HepG2 (cell line): ENCODE measurements around the gene EIF5. TPM values are rescaled to one million over a fixed set of nuclear protein-coding genes. Genes with fewer than 3 reads are reported as not detected.
A peak's percentile ranks its signal among the peaks of the same experiment; 100 is the strongest.

ENCODE experiments used
- ATAC-seq: fragments of 200-7000 bp; cut with Tn5 transposase; 3 replicates; pipeline ENCODE4 v1.9.1; 2020; ENCODE audit warnings: mild to moderate bottlenecking, moderate library complexity
- BruUV-seq: library from RNA; stranded (reverse); fragments of 400-500 nt; replicated peaks from 2 replicates; lab custom pipeline; 2021; lab: Mats Ljungman, UMichigan
- CTCF ChIA-PET: fragments of 300-600 bp; formaldehyde crosslinking; extraction: SDS; loops from one replicate; lab custom pipeline; 2021; ENCODE audit warnings: low total read pairs, inconsistent platforms, low intra/inter-chr PET ratio; lab: Yijun Ruan, JAX
- POLR2A ChIA-PET: fragments of 350-600 bp; sonication (Branson Sonifier 250); formaldehyde crosslinking; loops from one replicate; lab custom pipeline; 2020; ENCODE audit warnings: antibody characterized with exemption, inconsistent platforms; lab: Yijun Ruan, JAX
- DNase-seq: peaks from one replicate; pipeline ENCODE4 v3.0.0-alpha.2; 2015; ENCODE audit warnings: low spot score
- FAIRE-seq: peaks from 3 replicates; lab custom pipeline; 2011; peaks lifted over from hg19 to GRCh38; lab: Jason Lieb, UNC
- H2AFZ ChIP-seq: one replicate; pipeline ENCODE4 v1.6.1; 2011; ENCODE audit warnings: low read length, inconsistent platforms
- H3K27ac ChIP-seq: fragments of 300-600 bp; 3 replicates; pipeline ENCODE4 v1.8.0; 2011; ENCODE audit warnings: mixed run types, mild to moderate bottlenecking, mixed read lengths, low read length, inconsistent platforms; ENCODE audit not compliant: insufficient read depth; ENCODE audit errors: extremely low read length
- H3K27me3 ChIP-seq, 2 experiments: fragments of 200-600 bp in 1 of 2; 2 replicates in 1 of 2; 3 replicates in 1 of 2; pipeline versions ENCODE4 v1.6.0 to v1.8.0; 2011; ENCODE audit warnings: low read length in 2 of 2, mild to moderate bottlenecking in 2 of 2, moderate library complexity in 2 of 2, inconsistent platforms in 1 of 2; ENCODE audit not compliant: insufficient read depth in 2 of 2, control insufficient read depth in 1 of 2
- H3K36me3 ChIP-seq, 2 experiments: fragments of 200-600 bp in 1 of 2; replicated peaks in 1 of 2; 2 replicates in 1 of 2; 3 replicates in 1 of 2; pipeline versions ENCODE4 v1.5.1 to v1.8.0; 2011; ENCODE audit warnings: low read length in 2 of 2, inconsistent platforms in 1 of 2; ENCODE audit not compliant: insufficient read depth in 2 of 2, control insufficient read depth in 1 of 2
- H3K4me1 ChIP-seq: 2 replicates; pipeline ENCODE4 v1.5.1; 2012; ENCODE audit warnings: low read length, inconsistent platforms; ENCODE audit not compliant: insufficient read depth
- H3K4me2 ChIP-seq: 2 replicates; pipeline ENCODE4 v1.6.0; 2011; ENCODE audit warnings: low read depth, low read length, inconsistent platforms
- H3K4me3 ChIP-seq, 3 experiments: fragments of 200-600 bp in 1 of 3; sonication (generic), shearing (Covaris generic) in 1 of 3; replicated peaks in 1 of 3; 2 replicates each; pipeline ENCODE4 v1.5.1; 2011 to 2016; ENCODE audit warnings: low read length in 3 of 3, inconsistent platforms in 2 of 3, low read depth in 2 of 3, mild to moderate bottlenecking in 2 of 3, control low read depth in 1 of 3, mixed read lengths in 1 of 3; ENCODE audit not compliant: insufficient read depth in 1 of 3
- H3K79me2 ChIP-seq: one replicate; pipeline ENCODE4 v1.6.1; 2011; ENCODE audit warnings: low read length, inconsistent platforms; ENCODE audit not compliant: insufficient read depth
- H3K9ac ChIP-seq: 2 replicates; pipeline ENCODE4 v1.6.0; 2011; ENCODE audit warnings: mild to moderate bottlenecking, low read depth, low read length, inconsistent platforms; ENCODE audit not compliant: insufficient read depth
- H3K9me3 ChIP-seq: 2 replicates; pipeline ENCODE4 v1.5.1; 2012; ENCODE audit warnings: mild to moderate bottlenecking, low read length
- H4K20me1 ChIP-seq: 2 replicates; pipeline ENCODE4 v1.6.0; 2011; ENCODE audit warnings: inconsistent platforms, mild to moderate bottlenecking, low read length, moderate library complexity; ENCODE audit not compliant: insufficient read depth
- ATF4 ChIP-seq, 2 experiments: fragments of 450-650 bp in 1 of 2; sonication (generic) in 1 of 2; formaldehyde crosslinking; IDR thresholded peaks; 2 replicates each; pipeline versions ENCODE4 v1.5.0 to v1.8.0; 2020 to 2022; ENCODE audit warnings: mild to moderate bottlenecking in 1 of 2, missing genetic modification reagents in 1 of 2
- ATF7 ChIP-seq, 2 experiments: fragments of 450-650 bp in 1 of 2; sonication (generic) in 1 of 2; formaldehyde crosslinking in 1 of 2; IDR thresholded peaks; 2 replicates each; pipeline versions ENCODE4 v1.4.0 to v1.6.1; 2016 to 2020; ENCODE audit warnings: antibody characterized with exemption in 1 of 2, mild to moderate bottlenecking in 1 of 2, missing genetic modification reagents in 1 of 2
- CC2D1A ChIP-seq: sonication (generic); formaldehyde crosslinking; IDR thresholded peaks from 2 replicates; pipeline ENCODE4 v1.8.1; 2023; ENCODE audit warnings: mild to moderate bottlenecking, missing genetic modification reagents
- CEBPB ChIP-seq: IDR thresholded peaks from 2 replicates; pipeline ENCODE4 v1.6.1; 2011; ENCODE audit warnings: low read depth, low read length, improper control_type of control experiment, borderline replicate concordance
- CEBPG ChIP-seq: IDR thresholded peaks from 2 replicates; pipeline ENCODE4 v1.6.1; 2016
- ELK4 ChIP-seq: sonication (generic); formaldehyde crosslinking; IDR thresholded peaks from 2 replicates; pipeline ENCODE4 v1.9.0; 2021; ENCODE audit warnings: missing genetic modification reagents, borderline replicate concordance
- FOXA3 ChIP-seq: IDR thresholded peaks from 2 replicates; pipeline ENCODE4 v1.6.1; 2016; ENCODE audit warnings: missing genetic modification reagents, missing compliant biosample characterization
- HDAC6 ChIP-seq: fragments of 200-600 bp; sonication (generic); IDR thresholded peaks from 2 replicates; pipeline ENCODE4 v1.7.0; 2017; ENCODE audit warnings: mild to moderate bottlenecking, antibody characterized with exemption, low read length, low read depth
- KDM3A ChIP-seq: IDR thresholded peaks from 2 replicates; pipeline ENCODE4 v1.6.1; 2018; ENCODE audit warnings: low read depth, missing compliant biosample characterization
- MBNL3 ChIP-seq: fragments of 250-450 bp; sonication (Bioruptor Pico); conservative IDR thresholded peaks from 2 replicates; pipeline ENCODE4 v1.8.0; 2022; ENCODE audit warnings: mild to moderate bottlenecking, inconsistent platforms
- MLLT10 ChIP-seq: sonication (generic); formaldehyde crosslinking; IDR thresholded peaks from 2 replicates; pipeline ENCODE4 v1.4.0; 2020; ENCODE audit warnings: missing genetic modification reagents
- NFKB2 ChIP-seq: sonication (generic); formaldehyde crosslinking; IDR thresholded peaks from 2 replicates; pipeline ENCODE4 v1.4.0; 2020; ENCODE audit warnings: missing genetic modification reagents, borderline replicate concordance
- SMAD1 ChIP-seq: sonication (generic); formaldehyde crosslinking; IDR thresholded peaks from 2 replicates; pipeline ENCODE4 v1.4.0; 2020; ENCODE audit warnings: missing genetic modification reagents, low read depth, mild to moderate bottlenecking, borderline replicate concordance
- ZFAT ChIP-seq: sonication (generic); formaldehyde crosslinking; conservative IDR thresholded peaks from 2 replicates; pipeline ENCODE4 v1.8.1; 2023; ENCODE audit warnings: missing genetic modification reagents, inconsistent platforms
- ZNF160 ChIP-seq: sonication (generic); formaldehyde crosslinking; IDR thresholded peaks from 2 replicates; pipeline ENCODE4 v1.8.0; 2022; ENCODE audit warnings: mild to moderate bottlenecking, inconsistent platforms, missing genetic modification reagents
- ZNF543 ChIP-seq: sonication (generic); formaldehyde crosslinking; IDR thresholded peaks from 2 replicates; pipeline ENCODE4 v1.4.0; 2020; ENCODE audit warnings: mild to moderate bottlenecking, missing genetic modification reagents
- ZNF7 ChIP-seq: IDR thresholded peaks from 2 replicates; pipeline ENCODE4 v1.6.1; 2016; ENCODE audit warnings: missing biosample characterization, missing genetic modification reagents
- ZSCAN21 ChIP-seq: sonication (generic); formaldehyde crosslinking; IDR thresholded peaks from 2 replicates; pipeline ENCODE4 v1.8.0; 2022; ENCODE audit warnings: mild to moderate bottlenecking, missing genetic modification reagents, moderate library complexity, borderline replicate concordance
- WGBS: methylation state at CpG from one replicate; pipeline ENCODE4 v1.1.6; 2017; ENCODE audit warnings: low lambda C conversion rate; 5-methylcytosine and 5-hydroxymethylcytosine counted together
- in situ Hi-C: cut with HindIII; loops from 2 replicates; pipeline ENCODE4 v1.10.0; 2017; ENCODE audit warnings: low pct_unique_long_range_greater_than_20kb; ENCODE audit not compliant: extremely low pct_ligation_motif_present
- intact Hi-C: fragments of 100-400 bp; cut with micrococcal nuclease; formaldehyde crosslinking; loops from one replicate; pipeline ENCODE4 v1.10.0; 2022; ENCODE audit not compliant: unreplicated experiment
- polyA plus RNA-seq, 8 experiments: library from polyadenylated mRNA; depleted of rRNA in 3 of 8; stranded (reverse) in 7 of 8; unstranded in 1 of 8; fragments of >200 nt; fragmentation: Illumina TruSeq in 4 of 8; extraction: Trizol in 4 of 8; gene quantifications; 2 replicates each; pipeline versions ENCODE4 v1.2.1 to v1.2.3, GENCODE V29; 2011 to 2016; ENCODE audit warnings: low read depth in 4 of 8, missing spikeins in 1 of 8, mixed read lengths in 1 of 8; ENCODE audit not compliant: insufficient read depth in 1 of 8
- total RNA-seq, 5 experiments: library from RNA; depleted of rRNA; stranded (reverse); fragments of >200 nt; fragmentation: Illumina TruSeq; extraction: Trizol; gene quantifications; 2 replicates each; pipeline ENCODE4 v1.2.3, GENCODE V29; 2016; ENCODE audit warnings: low read depth in 1 of 5
- TF ChIP-seq, protein P1 (sequence below): sonication (generic); IDR thresholded peaks from 2 replicates; pipeline ENCODE4 v1.6.1; 2016; ENCODE audit warnings: low read depth, borderline replicate concordance

The EIF5 gene
- total and polyA plus RNA-seq, 2 of the 13 experiments (the other 11 are each of a cell fraction or from before 2014, with no cell fraction given) = 189 to 281 TPM

GRCh38 chr14:103301512-103302354 lies 32.3 kb upstream of the EIF5 start (continued):
- no peak for TF ChIP-seq ELK4 (CRISPR knock-in tag)
- TF ChIP-seq, protein P1, sequence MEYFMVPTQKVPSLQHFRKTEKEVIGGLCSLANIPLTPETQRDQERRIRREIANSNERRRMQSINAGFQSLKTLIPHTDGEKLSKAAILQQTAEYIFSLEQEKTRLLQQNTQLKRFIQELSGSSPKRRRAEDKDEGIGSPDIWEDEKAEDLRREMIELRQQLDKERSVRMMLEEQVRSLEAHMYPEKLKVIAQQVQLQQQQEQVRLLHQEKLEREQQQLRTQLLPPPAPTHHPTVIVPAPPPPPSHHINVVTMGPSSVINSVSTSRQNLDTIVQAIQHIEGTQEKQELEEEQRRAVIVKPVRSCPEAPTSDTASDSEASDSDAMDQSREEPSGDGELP = no peak

GRCh38 chr14:103302966-103303365 lies 31.1 kb upstream of the EIF5 start:
- DNase-seq (no peak), ATAC-seq (no peak), FAIRE-seq (no peak)
- intact Hi-C loops (no loop called here), in situ Hi-C loops (no loop called here)
- 4% methylated on average over 1 of the region's 1 CpG for WGBS
- Histone ChIP-seq H4K20me1 (no peaks in the 10 kb centered on the region), H3K27ac (no peak overlapping the region), H3K79me2 (no peaks in the 10 kb centered on the region), H2AFZ (no peak overlapping the region), H3K9ac (no peak overlapping the region), H3K36me3 (no peaks in the 10 kb centered on the region), H3K9me3 (no peaks in the 10 kb centered on the region), H3K4me1 (no peaks in the 10 kb centered on the region), H3K4me3 (no peak overlapping the region), H3K4me2 (no peak overlapping the region), H3K27me3 (peaks cover 0 to 5% of the 10 kb centered on the region in 2 experiments; a peak in 2 of 5 replicates)
- ChIA-PET CTCF (no interaction called here), POLR2A (no interaction called here)
- TF ChIP-seq CEBPG (CRISPR knock-in tag) (0 out of 2 replicates have a peak, but pooled peaks have one; percentile 7), CC2D1A (CRISPR knock-in tag) (no peak), ZSCAN21 (CRISPR knock-in tag) (no peak), ZNF7 (CRISPR knock-in tag) (no peak), ZFAT (CRISPR knock-in tag) (no peak), MLLT10 (CRISPR knock-in tag) (no peak), HDAC6 (no peak), FOXA3 (CRISPR knock-in tag) (no peak), MBNL3 (CRISPR knock-in tag) (no peak), SMAD1 (CRISPR knock-in tag) (no peak), ATF4 (CRISPR knock-in tag; IDR thresholded peaks at IDR 0.05) (0 out of 4 replicates have a peak, but pooled peaks of 1 of the 2 experiments have one; percentile 10), ZNF160 (CRISPR knock-in tag) (no peak), ATF7 (IDR thresholded peaks at IDR 0.05) (peak; percentile 54), ATF7 (CRISPR knock-in tag; IDR thresholded peaks at IDR 0.05) (no peak), NFKB2 (CRISPR knock-in tag) (no peak), ZNF543 (CRISPR knock-in tag) (no peak), CEBPB (peak; percentile 66; the same call in 1 of the 2 replicates), KDM3A (CRISPR knock-in tag) (no peak)
- BruUV-seq = no TSS peak
